ENCODE results near the gene NFASC. TPM values are rescaled to one million over a fixed set of nuclear protein-coding genes. Genes with fewer than 3 reads are reported as not detected.

NFASC gene
- total RNA-seq, 1 experiment from 2014 or later, result 72.0 TPM

GRCh38 chr1:204935155-204935554 is 64.5 kb downstream of the NFASC start:
- no peak for DNase-seq
- Histone ChIP-seq H3K4me3 (no peak overlapping the region), H3K4me1 (peaks cover 8% of the 10 kb centered on the region), H3K36me3 (no peaks in the 10 kb centered on the region), H3K9me3 (replicated peaks) (no peaks in the 10 kb centered on the region), H3K27me3 (no peaks in the 10 kb centered on the region), H3K27ac (no peak overlapping the region)

- H3K9me3 ChIP-seq (replicated peaks), result no peaks in the 10 kb centered on the region
- peaks cover 14% of the 10 kb centered on the region for H3K4me1 ChIP-seq
- no peaks in the 10 kb centered on the region for H3K27me3 ChIP-seq
- DNase-seq, result no peak
- no peaks in the 10 kb centered on the region for H3K36me3 ChIP-seq
- H3K27ac ChIP-seq, result no peak overlapping the region
- H3K4me3 ChIP-seq, result no peak overlapping the region
Observed at GRCh38 chr1:204936765-204937164, 66.1 kb downstream of the NFASC start.

GRCh38 chr1:204937901-204938300 is 67.2 kb downstream of the NFASC start:
- Histone ChIP-seq H3K4me1 (peaks cover 19% of the 10 kb centered on the region), H3K36me3 (no peaks in the 10 kb centered on the region), H3K27me3 (no peaks in the 10 kb centered on the region), H3K9me3 (replicated peaks) (no peaks in the 10 kb centered on the region), H3K4me3 (no peak overlapping the region), H3K27ac (no peak overlapping the region)
- no peak for DNase-seq

GRCh38 chr1:204940591-204940990 is 69.9 kb downstream of the NFASC start:
- H3K4me3 ChIP-seq, result no peak overlapping the region
- H3K9me3 ChIP-seq (replicated peaks), result no peaks in the 10 kb centered on the region
- H3K4me1 ChIP-seq, result peaks cover 19% of the 10 kb centered on the region
- DNase-seq, result no peak
- no peak overlapping the region for H3K27ac ChIP-seq
- no peaks in the 10 kb centered on the region for H3K36me3 ChIP-seq
- no peaks in the 10 kb centered on the region for H3K27me3 ChIP-seq

DNA sequence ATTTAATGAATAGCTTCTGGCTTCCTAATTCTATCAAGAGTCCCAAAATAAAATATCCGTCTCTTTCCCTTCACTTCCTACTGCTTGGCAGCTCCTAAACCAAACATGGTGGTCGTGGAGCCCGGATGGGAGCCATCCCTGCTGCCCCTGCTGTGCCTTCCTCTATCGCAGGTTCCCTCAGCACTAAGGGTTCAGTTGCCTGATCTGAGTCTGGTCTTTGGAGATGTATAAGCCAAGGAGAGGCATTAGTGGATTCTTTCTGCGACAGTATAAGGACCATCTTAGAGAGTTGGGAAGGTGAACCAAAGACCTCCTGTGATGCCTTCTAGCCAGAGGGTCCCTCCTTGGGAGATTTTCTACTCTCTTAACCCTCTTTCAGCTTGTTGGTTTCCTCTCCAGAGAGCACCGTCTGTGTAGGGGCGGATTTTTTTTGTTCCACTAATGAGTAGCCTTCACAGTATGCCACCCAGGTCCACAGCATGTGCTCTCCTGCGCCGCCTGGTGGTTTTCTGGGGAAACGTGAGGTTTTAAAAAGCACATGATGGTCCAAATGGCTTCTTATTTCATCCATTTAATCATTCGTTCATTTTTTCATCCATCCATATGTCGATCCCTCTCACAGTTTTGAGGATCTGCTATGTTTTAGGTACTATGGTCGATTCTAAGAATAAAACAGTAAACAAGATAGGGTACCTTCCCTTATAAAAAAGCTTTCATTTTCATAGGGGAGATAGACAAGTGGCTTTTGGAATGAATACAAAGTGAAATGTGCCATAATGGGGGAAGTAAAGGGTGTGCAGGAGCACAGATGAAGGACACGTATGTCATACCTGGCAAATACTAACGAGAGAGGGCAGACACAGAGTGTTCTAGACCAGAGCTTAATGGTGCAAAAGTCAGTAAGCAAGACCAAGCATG is 71.0 kb downstream of the NFASC start:
- no peaks in the 10 kb centered on the region for H3K27me3 ChIP-seq
- no peaks in the 10 kb centered on the region for H3K9me3 ChIP-seq (replicated peaks)
- H3K4me3 ChIP-seq, result no peak overlapping the region
- H3K4me1 ChIP-seq, result peaks cover 19% of the 10 kb centered on the region
- peak overlapping the region; percentile 3; the same call in 1 of the 2 replicates for H3K27ac ChIP-seq
- H3K36me3 ChIP-seq, result peaks cover 2% of the 10 kb centered on the region; the same call in 1 of the 2 replicates
- DNase-seq, result peak; percentile 80 to 95

- H3K9me3 ChIP-seq (replicated peaks), result no peaks in the 10 kb centered on the region
- no peak overlapping the region for H3K27ac ChIP-seq
- DNase-seq, result no peak
- H3K27me3 ChIP-seq, result no peaks in the 10 kb centered on the region
- H3K4me1 ChIP-seq, result peaks cover 19% of the 10 kb centered on the region
- H3K4me3 ChIP-seq, result no peak overlapping the region
- H3K36me3 ChIP-seq, result peaks cover 7% of the 10 kb centered on the region; the same call in 1 of the 2 replicates
Observed at GRCh38 chr1:204943495-204943894, 72.8 kb downstream of the NFASC start.

DNA sequence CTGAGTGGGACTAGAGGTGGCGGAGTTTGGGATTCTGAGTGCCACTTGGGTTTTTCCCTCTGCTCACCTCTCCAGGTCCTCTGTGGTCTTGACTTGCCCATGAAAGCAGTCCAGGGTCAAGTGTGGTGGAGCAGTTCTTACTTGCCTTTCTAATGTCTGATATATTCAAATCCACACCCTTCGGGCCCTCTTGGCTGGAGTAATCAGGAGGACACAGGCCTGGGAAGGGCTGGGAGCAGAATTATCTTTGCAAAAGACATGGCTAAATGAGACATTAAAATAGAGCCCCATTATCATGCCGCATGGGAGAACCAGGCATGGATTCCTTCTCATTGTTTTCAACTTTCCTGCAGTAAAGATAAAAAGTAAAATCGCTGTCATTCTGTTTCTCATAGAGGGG is 74.0 kb downstream of the NFASC start:
- Histone ChIP-seq H3K27ac (no peak overlapping the region), H3K27me3 (no peaks in the 10 kb centered on the region), H3K4me1 (peaks cover 19% of the 10 kb centered on the region), H3K4me3 (no peak overlapping the region), H3K9me3 (replicated peaks) (no peaks in the 10 kb centered on the region), H3K36me3 (peaks cover 10% of the 10 kb centered on the region; the same call in 1 of the 2 replicates)
- no peak for DNase-seq

DNA sequence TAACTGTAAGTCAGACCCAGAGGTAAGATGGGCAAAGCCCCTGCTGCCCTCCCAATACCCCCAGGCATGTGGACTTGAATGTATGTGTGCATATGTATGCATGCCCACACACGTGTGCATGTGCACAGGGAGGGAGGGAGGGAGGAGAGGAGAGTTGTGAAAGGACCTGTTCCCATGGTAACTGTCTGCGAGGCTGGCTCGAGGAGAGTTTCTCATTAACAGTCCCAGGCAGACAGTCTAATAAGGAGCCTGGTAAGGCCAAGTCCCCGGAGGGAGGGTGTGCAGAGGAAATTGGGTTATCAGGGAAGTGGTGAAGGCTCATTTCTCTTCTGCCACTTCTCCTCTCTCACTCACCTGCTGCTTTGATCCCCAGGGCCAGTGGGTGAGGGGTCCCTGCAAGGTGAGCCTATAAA is 74.9 kb downstream of the NFASC start:
- no peak for DNase-seq
- no peaks in the 10 kb centered on the region for H3K9me3 ChIP-seq (replicated peaks)
- no peak overlapping the region for H3K27ac ChIP-seq
- H3K27me3 ChIP-seq, result no peaks in the 10 kb centered on the region
- no peak overlapping the region for H3K4me3 ChIP-seq
- peaks cover 13% of the 10 kb centered on the region; the same call in 1 of the 2 replicates for H3K36me3 ChIP-seq
- H3K4me1 ChIP-seq, result peaks cover 16% of the 10 kb centered on the region

DNA sequence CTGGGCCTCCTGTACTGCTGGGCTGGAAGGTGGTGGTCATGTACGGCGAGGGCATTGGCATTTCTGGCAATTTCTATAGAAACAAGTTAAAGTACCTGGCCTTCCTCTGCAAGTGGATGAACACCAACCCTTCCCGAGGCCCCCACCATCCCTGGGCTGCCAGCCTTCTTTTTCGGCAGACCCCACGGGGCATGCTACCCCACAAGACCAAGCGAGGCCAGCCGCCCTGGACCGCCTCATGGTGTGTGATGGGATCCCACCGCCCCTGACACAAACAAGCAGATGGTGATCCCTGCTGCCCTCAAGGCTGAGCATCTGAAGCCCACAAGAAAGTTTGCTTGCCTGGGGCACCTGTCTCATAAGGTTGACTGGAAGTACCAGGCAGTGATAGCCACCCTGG is 76.0 kb downstream of the NFASC start:
- no peak for DNase-seq
- Histone ChIP-seq H3K27ac (no peak overlapping the region), H3K36me3 (peaks cover 18% of the 10 kb centered on the region; the same call in 1 of the 2 replicates), H3K4me1 (peaks cover 6% of the 10 kb centered on the region), H3K27me3 (no peaks in the 10 kb centered on the region), H3K9me3 (replicated peaks) (no peaks in the 10 kb centered on the region), H3K4me3 (no peak overlapping the region)

- no peak overlapping the region for H3K4me3 ChIP-seq
- DNase-seq, result no peak
Observed at GRCh38 chr1:204947338-204947737, 76.7 kb downstream of the NFASC start.

DNA sequence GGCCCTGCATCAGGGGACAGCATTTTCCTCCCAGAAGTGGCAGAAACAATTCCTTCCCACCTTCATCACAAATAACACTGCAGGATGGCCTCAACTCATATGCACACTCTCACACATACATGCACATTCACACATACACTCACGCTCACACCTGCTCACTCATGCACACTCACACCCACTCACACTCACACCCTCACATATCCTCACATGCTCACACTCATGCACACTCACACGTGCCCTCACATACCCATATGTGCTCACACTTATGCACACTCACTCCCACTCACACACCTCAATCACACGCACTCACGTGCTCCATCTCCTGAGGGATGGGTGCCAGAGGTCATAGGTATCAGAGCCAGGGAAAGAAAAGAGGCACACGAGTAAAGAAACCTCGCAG is 77.1 kb downstream of the NFASC start:
- DNase-seq, result no peak
- Histone ChIP-seq H3K4me1 (no peaks in the 10 kb centered on the region), H3K27ac (no peak overlapping the region)

More at GRCh38 chr1:204947338-204947737, 76.7 kb downstream of the NFASC start:
- no peaks in the 10 kb centered on the region for H3K27me3 ChIP-seq
- H3K9me3 ChIP-seq (replicated peaks), result no peaks in the 10 kb centered on the region
- H3K27ac ChIP-seq, result no peak overlapping the region
- H3K36me3 ChIP-seq, result peaks cover 22% of the 10 kb centered on the region
- H3K4me1 ChIP-seq, result no peaks in the 10 kb centered on the region

GRCh38 chr1:204950353-204951001 is 79.8 kb downstream of the NFASC start:
- H3K36me3 ChIP-seq, result peaks cover 31% of the 10 kb centered on the region
- no peaks in the 10 kb centered on the region for H3K9me3 ChIP-seq (replicated peaks)
- no peaks in the 10 kb centered on the region for H3K27me3 ChIP-seq
- H3K4me3 ChIP-seq, result no peak overlapping the region
- no peak for DNase-seq
- no peaks in the 10 kb centered on the region for H3K4me1 ChIP-seq
- H3K27ac ChIP-seq, result no peak overlapping the region

More for the DNA sequence above, 77.1 kb downstream of the NFASC start:
- no peaks in the 10 kb centered on the region for H3K27me3 ChIP-seq
- H3K9me3 ChIP-seq (replicated peaks), result no peaks in the 10 kb centered on the region
- peaks cover 25% of the 10 kb centered on the region for H3K36me3 ChIP-seq
- no peak overlapping the region for H3K4me3 ChIP-seq

GRCh38 chr1:204958317-204959307 is 88.0 kb downstream of the NFASC start:
- Histone ChIP-seq H3K4me1 (no peaks in the 10 kb centered on the region), H3K9me3 (replicated peaks) (no peaks in the 10 kb centered on the region), H3K27me3 (no peaks in the 10 kb centered on the region), H3K27ac (no peak overlapping the region), H3K4me3 (no peak overlapping the region), H3K36me3 (peaks cover 43% of the 10 kb centered on the region)
- DNase-seq, result no peak

- H3K9me3 ChIP-seq (replicated peaks), result no peaks in the 10 kb centered on the region
- no peaks in the 10 kb centered on the region for H3K27me3 ChIP-seq
- H3K4me1 ChIP-seq, result no peaks in the 10 kb centered on the region
- DNase-seq, result no peak
- no peak overlapping the region for H3K27ac ChIP-seq
- H3K4me3 ChIP-seq, result no peak overlapping the region
- peaks cover 41% of the 10 kb centered on the region for H3K36me3 ChIP-seq
Observed at GRCh38 chr1:204959374-204959773, 88.7 kb downstream of the NFASC start.

Data from SJCRH30 (cell line).